Left ventricle myocardium inferior (tissue), 1 donor: Measurements from ENCODE around the gene PTBP1. TPM values are rescaled to one million over a fixed set of nuclear protein-coding genes. Genes with fewer than 3 reads are reported as not detected.

Experiments
- DNase-seq: peaks from one replicate; pipeline ENCODE4 v3.0.0-alpha.2; 2020
- H3K27ac ChIP-seq: fragments of 200-600 bp; replicated peaks from 2 replicates; pipeline ENCODE4 v1.8.0; 2021
- H3K27me3 ChIP-seq: fragments of 200-600 bp; 2 replicates; pipeline ENCODE4 v1.8.0; 2021; ENCODE audit warnings: low read depth
- H3K36me3 ChIP-seq: fragments of 200-600 bp; 2 replicates; pipeline ENCODE4 v1.8.0; 2021
- H3K4me1 ChIP-seq: fragments of 200-600 bp; 2 replicates; pipeline ENCODE4 v1.8.0; 2021
- H3K4me3 ChIP-seq: fragments of 200-600 bp; 2 replicates; pipeline ENCODE4 v1.8.0; 2021; ENCODE audit warnings: mild to moderate bottlenecking, moderate library complexity
- H3K9me3 ChIP-seq: fragments of 200-600 bp; replicated peaks from 2 replicates; pipeline ENCODE4 v1.8.0; 2021
- intact Hi-C: fragments of 100-400 bp; cut with micrococcal nuclease; formaldehyde crosslinking; loops from one replicate; pipeline ENCODE4 v1.11.0; 2022
- total RNA-seq: library from RNA; stranded (reverse); fragmentation: NEBNext Ultra II Directional; extraction: Animal tissue kit (Norgen Biotek cat#: 25700); gene quantifications from one replicate; pipeline ENCODE4 v1.2.1, GENCODE V29; 2021
- TF ChIP-seq, protein P1 (sequence below): fragments of 200-600 bp; IDR thresholded peaks from 2 replicates; pipeline ENCODE4 v1.8.0; 2021; ENCODE audit warnings: antibody characterized with exemption, mild to moderate bottlenecking, borderline replicate concordance
- donor health status: DM: no; HTN: yes; CAD: no; lungs with severe emphysema.

Gene PTBP1
- total RNA-seq, 1 donor from 2014 or later: 55.6 TPM

DNA sequence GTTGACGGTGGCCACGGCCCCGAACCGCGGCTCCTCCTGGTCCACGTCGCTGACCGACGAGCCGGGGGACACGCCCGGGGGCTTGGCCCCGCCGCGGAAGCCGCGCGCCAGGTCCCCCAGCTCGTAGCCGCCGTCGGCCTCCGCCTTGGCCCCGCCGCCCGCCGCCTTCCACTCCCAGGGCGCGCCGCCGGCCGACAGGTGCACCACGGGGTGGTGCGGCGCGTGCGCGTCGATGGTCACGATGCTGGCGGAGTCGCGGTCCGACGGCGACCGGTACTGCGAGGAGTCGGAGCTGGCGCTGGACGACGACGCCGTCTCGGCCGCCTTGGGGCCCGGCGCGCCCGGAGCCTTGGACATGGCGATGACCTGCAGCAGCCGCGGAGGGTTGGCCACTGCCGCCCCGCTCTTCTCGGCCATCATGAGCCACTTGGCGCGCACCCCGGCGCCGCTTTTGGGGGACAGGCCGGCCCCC lies 15.5 kb downstream of the PTBP1 start:
- Histone ChIP-seq H3K4me3 (no peak overlapping the region), H3K27me3 (no peaks in the 10 kb centered on the region), H3K36me3 (peaks cover 55% of the 10 kb centered on the region), H3K4me1 (no peaks in the 10 kb centered on the region), H3K27ac (no peak overlapping the region), H3K9me3 (no peaks in the 10 kb centered on the region)
- DNase-seq: no peak
- intact Hi-C loops: no loop called here
- TF ChIP-seq, protein P1, sequence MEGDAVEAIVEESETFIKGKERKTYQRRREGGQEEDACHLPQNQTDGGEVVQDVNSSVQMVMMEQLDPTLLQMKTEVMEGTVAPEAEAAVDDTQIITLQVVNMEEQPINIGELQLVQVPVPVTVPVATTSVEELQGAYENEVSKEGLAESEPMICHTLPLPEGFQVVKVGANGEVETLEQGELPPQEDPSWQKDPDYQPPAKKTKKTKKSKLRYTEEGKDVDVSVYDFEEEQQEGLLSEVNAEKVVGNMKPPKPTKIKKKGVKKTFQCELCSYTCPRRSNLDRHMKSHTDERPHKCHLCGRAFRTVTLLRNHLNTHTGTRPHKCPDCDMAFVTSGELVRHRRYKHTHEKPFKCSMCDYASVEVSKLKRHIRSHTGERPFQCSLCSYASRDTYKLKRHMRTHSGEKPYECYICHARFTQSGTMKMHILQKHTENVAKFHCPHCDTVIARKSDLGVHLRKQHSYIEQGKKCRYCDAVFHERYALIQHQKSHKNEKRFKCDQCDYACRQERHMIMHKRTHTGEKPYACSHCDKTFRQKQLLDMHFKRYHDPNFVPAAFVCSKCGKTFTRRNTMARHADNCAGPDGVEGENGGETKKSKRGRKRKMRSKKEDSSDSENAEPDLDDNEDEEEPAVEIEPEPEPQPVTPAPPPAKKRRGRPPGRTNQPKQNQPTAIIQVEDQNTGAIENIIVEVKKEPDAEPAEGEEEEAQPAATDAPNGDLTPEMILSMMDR: no peak

DNA sequence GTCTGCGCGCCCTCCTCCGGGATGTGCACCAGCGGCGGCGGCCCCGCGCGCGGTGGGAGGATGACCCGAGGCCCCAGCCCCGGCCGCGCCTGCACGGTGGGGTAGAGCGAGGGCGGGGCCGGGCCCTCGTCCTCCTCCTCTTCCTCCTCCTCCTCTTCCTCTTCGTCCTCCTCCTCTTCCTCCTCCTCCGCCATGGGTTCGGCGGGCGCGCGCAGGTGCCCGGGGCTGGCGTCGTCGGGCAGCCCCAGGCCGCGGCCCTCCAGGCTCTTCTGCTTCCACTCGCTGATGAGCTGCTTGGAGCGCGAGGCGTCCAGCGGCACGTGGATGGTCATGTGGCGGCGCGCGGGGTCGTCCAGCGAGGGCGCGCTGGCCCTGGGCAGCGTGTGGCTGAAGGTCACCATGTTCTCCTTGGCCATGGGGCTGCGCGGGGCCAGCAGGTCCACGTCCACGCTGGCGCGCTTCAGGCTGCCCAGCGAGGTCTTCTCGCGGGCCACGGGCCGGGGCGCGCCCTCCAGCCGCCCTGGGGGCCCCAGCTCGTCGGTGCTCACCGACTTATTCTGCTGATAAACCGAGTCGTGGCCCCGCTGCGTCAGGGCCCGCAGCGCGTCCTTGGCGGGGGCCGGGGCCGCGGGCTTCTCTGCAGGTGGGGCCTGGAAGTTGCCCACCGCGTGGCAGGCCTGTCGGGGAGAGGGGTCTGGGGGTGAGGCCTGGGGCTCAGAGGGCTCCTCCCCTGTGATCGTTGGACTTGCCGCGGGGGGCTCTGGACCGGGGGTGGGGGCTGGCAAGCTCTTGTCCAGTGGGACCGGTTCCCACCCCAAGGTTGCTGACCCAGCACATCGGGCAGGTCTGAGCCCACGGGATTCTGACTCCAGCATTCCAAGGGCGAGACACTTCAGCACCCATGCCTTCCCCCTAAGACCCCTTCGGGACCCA lies 16.2 kb downstream of the PTBP1 start:
- no peak for DNase-seq
- no peak overlapping the region for H3K27ac ChIP-seq
- no peak overlapping the region for H3K4me3 ChIP-seq
- TF ChIP-seq, protein P1: no peak
- H3K36me3 ChIP-seq: peaks cover 48% of the 10 kb centered on the region
- H3K9me3 ChIP-seq: no peaks in the 10 kb centered on the region
- no peaks in the 10 kb centered on the region for H3K4me1 ChIP-seq
- intact Hi-C loops: no loop called here
- H3K27me3 ChIP-seq: no peaks in the 10 kb centered on the region

DNA sequence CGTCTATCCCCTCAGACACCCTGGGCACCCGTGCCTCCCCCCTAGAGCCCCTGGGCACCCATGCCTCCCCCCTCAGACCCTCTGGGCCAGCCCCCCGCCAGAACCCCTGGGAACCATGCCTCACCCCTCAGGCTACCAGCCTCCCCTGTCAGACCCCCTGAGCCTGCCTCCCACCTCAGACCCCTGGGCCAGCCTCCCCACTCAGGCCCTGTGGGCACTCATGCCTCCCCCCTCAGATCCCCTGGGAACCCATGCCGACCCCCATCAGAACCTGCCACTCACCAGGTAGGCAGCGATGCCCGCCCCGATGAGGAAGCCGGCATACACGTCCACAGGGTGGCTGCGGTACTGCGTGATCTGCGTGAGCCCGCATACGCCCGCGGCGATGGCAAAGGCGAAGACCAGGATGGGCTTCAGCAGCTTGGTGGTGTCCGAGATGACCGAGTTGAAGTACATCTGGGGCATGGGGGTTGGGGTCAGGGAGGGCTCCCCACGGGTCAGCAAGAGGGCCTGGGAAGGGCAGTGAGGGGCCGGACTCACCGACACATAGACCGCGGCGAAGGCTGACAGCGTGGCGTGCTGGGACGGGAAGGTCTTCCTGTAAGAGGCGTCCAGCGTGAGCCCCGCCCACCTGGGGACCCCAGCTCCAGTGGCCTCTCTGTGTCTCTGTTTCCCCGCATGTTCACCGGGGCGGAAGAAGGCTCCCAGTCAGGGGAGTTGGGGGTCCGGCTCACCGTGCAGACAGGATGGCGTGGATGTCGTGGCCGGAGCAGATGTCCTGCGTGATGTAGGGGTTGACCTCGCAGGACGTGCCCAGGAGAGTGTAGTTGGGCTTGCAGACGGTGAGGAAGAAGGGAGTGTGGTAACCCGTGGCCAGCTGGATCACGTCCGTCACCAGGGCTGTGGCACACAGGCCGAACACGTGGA lies 17.2 kb downstream of the PTBP1 start:
- H3K36me3 ChIP-seq: peaks cover 39% of the 10 kb centered on the region
- DNase-seq: no peak
- intact Hi-C loops: no loop called here
- no peaks in the 10 kb centered on the region for H3K4me1 ChIP-seq
- H3K9me3 ChIP-seq: no peaks in the 10 kb centered on the region
- no peaks in the 10 kb centered on the region for H3K27me3 ChIP-seq
- TF ChIP-seq, protein P1: no peak
- no peak overlapping the region for H3K27ac ChIP-seq
- no peak overlapping the region for H3K4me3 ChIP-seq

DNA sequence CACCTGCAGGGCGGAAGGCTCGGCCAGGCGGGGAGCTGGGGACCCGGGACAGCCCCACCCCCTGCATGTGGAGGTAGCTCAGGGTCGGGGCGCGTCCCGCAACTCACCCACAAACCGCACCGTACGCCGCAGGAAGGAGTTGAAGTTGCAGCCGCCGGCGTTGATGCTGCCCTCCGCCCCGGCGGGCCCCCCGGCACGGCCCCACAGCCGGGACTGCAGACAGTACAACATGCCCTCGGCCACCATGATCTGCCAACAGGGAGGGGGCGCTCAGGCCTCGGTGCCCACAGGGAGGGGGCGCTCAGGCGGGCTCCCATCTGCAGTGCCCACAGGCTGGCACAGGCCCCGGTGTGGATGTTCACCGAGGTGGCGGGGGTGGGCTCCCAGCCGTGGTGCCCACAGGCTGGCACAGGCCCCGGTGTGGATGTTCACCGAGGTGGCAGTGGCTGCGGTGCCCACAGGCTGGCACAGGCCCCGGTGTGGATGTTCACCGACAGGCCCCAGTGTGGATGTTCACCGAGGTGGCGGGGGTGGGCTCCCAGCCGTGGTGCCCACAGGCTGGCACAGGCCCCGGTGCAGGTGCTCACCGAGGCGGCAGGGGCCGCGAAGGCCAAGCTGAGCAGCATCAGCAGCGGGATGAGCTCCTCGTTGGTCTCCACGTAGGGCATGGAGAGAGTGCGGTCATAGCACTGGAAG lies 18.0 kb downstream of the PTBP1 start:
- no peak for DNase-seq
- intact Hi-C loops: no loop called here

More for the DNA sequence above, 18.0 kb downstream of the PTBP1 start:
- Histone ChIP-seq H3K27ac (no peak overlapping the region), H3K27me3 (no peaks in the 10 kb centered on the region), H3K9me3 (no peaks in the 10 kb centered on the region), H3K4me1 (no peaks in the 10 kb centered on the region), H3K36me3 (peaks cover 31% of the 10 kb centered on the region), H3K4me3 (no peak overlapping the region)
- TF ChIP-seq, protein P1: no peak
